IMR-90 (cell line): Measurements from ENCODE around the gene ASTE1. TPM values are rescaled to one million over a fixed set of nuclear protein-coding genes. Genes with fewer than 3 reads are reported as not detected.

ENCODE experiments used
- ATAC-seq: fragments of 200-7000 bp; cut with Tn5 transposase; 2 replicates; pipeline ENCODE4 v1.9.1; 2020; ENCODE audit warnings: low read depth, mild to moderate bottlenecking, moderate library complexity
- BruUV-seq: library from RNA; stranded (reverse); fragments of 400-500 nt; replicated peaks from 2 replicates; lab custom pipeline; 2021; lab: Mats Ljungman, UMichigan
- CTCF ChIA-PET: fragments of 300-600 bp; formaldehyde crosslinking; extraction: SDS; loops from one replicate; lab custom pipeline; 2021; ENCODE audit warnings: antibody characterized with exemption; lab: Yijun Ruan, JAX
- POLR2A ChIA-PET: fragments of 300-600 bp; sonication (Branson Sonifier 250); formaldehyde crosslinking; loops from one replicate; lab custom pipeline; 2022; ENCODE audit warnings: antibody characterized with exemption; ENCODE audit not compliant: unreplicated experiment; lab: Charles Lee
- DNase-seq: peaks from one replicate; pipeline ENCODE4 v3.0.0; 2013
- H2AFZ ChIP-seq: replicated peaks from 2 replicates; pipeline ENCODE3; 2013; ENCODE audit warnings: low read length, mild to moderate bottlenecking; ENCODE audit not compliant: poor library complexity
- H2AK5ac ChIP-seq: 2 replicates; pipeline ENCODE4 v1.6.1; 2013; ENCODE audit warnings: low read depth, low read length, inconsistent platforms
- H2AK9ac ChIP-seq: replicated peaks from 2 replicates; pipeline ENCODE3; 2013; ENCODE audit warnings: mild to moderate bottlenecking, low read depth, low read length, moderate library complexity; ENCODE audit not compliant: poor library complexity
- H2BK120ac ChIP-seq: 2 replicates; pipeline ENCODE4 v1.6.1; 2013; ENCODE audit warnings: low read depth, low read length, inconsistent platforms
- H2BK15ac ChIP-seq: 3 replicates; pipeline ENCODE4 v1.6.1; 2013; ENCODE audit warnings: low read depth, low read length, inconsistent platforms
- H2BK20ac ChIP-seq: 2 replicates; pipeline ENCODE4 v1.6.1; 2013; ENCODE audit warnings: low read depth, mild to moderate bottlenecking, inconsistent platforms, low read length, moderate library complexity
- H2BK5ac ChIP-seq: 2 replicates; pipeline ENCODE4 v1.6.1; 2013; ENCODE audit warnings: mild to moderate bottlenecking, low read depth, low read length, inconsistent platforms; ENCODE audit not compliant: poor library complexity, severe bottlenecking
- H3K14ac ChIP-seq: replicated peaks from 2 replicates; pipeline ENCODE4 v1.6.1; 2013; ENCODE audit warnings: low read depth, low read length, inconsistent platforms
- H3K18ac ChIP-seq: 2 replicates; pipeline ENCODE4 v1.6.1; 2013; ENCODE audit warnings: low read depth, low read length, control low read depth
- H3K23ac ChIP-seq: 2 replicates; pipeline ENCODE4 v1.6.1; 2013; ENCODE audit warnings: low read depth, low read length, inconsistent platforms
- H3K27ac ChIP-seq: 2 replicates; pipeline ENCODE4 v1.5.1; 2013; ENCODE audit warnings: mild to moderate bottlenecking, control low read depth, low read length; ENCODE audit not compliant: insufficient read depth
- H3K27me3 ChIP-seq: 2 replicates; pipeline ENCODE4 v1.6.1; 2013; ENCODE audit warnings: low read length; ENCODE audit not compliant: control insufficient read depth, insufficient read depth
- H3K36me3 ChIP-seq: 2 replicates; pipeline ENCODE4 v1.6.1; 2013; ENCODE audit warnings: low read length, mixed read lengths; ENCODE audit not compliant: control insufficient read depth, insufficient read depth
- H3K4ac ChIP-seq: 2 replicates; pipeline ENCODE4 v1.6.1; 2013; ENCODE audit warnings: low read depth, low read length, inconsistent platforms
- H3K4me1 ChIP-seq: 2 replicates; pipeline ENCODE4 v1.6.1; 2013; ENCODE audit warnings: low read length, mixed read lengths; ENCODE audit not compliant: control insufficient read depth, insufficient read depth
- H3K4me2 ChIP-seq: 2 replicates; pipeline ENCODE4 v1.6.1; 2013; ENCODE audit warnings: low read depth, mild to moderate bottlenecking, control low read depth, low read length, moderate library complexity
- H3K4me3 ChIP-seq: 2 replicates; pipeline ENCODE4 v1.5.1; 2013; ENCODE audit warnings: low read depth, mild to moderate bottlenecking, control low read depth, low read length, moderate library complexity; ENCODE audit not compliant: insufficient read depth
- H3K56ac ChIP-seq: 2 replicates; pipeline ENCODE4 v1.6.1; 2013; ENCODE audit warnings: low read length, inconsistent platforms; ENCODE audit not compliant: insufficient read depth; ENCODE audit errors: extremely low read depth
- H3K79me1 ChIP-seq, 2 experiments: 2 replicates each; pipeline ENCODE4 v1.6.1; 2013; ENCODE audit warnings: low read length in 2 of 2, inconsistent platforms in 1 of 2, low read depth in 1 of 2
- H3K9ac ChIP-seq: 2 replicates; pipeline ENCODE4 v1.6.1; 2013; ENCODE audit warnings: low read depth, low read length, control low read depth
- H3K9me1 ChIP-seq: 2 replicates; pipeline ENCODE4 v1.6.1; 2013; ENCODE audit warnings: low read length, inconsistent platforms; ENCODE audit not compliant: insufficient read depth
- H3K9me3 ChIP-seq: 2 replicates; pipeline ENCODE4 v1.6.1; 2013; ENCODE audit warnings: low read length; ENCODE audit not compliant: control insufficient read depth, insufficient read depth
- H4K20me1 ChIP-seq: 2 replicates; pipeline ENCODE4 v1.6.1; 2013; ENCODE audit warnings: low read length, inconsistent platforms; ENCODE audit not compliant: insufficient read depth
- H4K5ac ChIP-seq: 2 replicates; pipeline ENCODE4 v1.6.1; 2013; ENCODE audit warnings: mild to moderate bottlenecking, low read depth, low read length, control low read depth
- H4K8ac ChIP-seq, 2 experiments: 2 replicates each; pipeline ENCODE4 v1.6.1; 2013; ENCODE audit warnings: low read depth in 2 of 2, low read length in 2 of 2, control low read depth in 1 of 2, inconsistent platforms in 1 of 2
- H4K91ac ChIP-seq: 2 replicates; pipeline ENCODE4 v1.6.1; 2013; ENCODE audit warnings: low read depth, low read length, inconsistent platforms; ENCODE audit not compliant: insufficient read depth
- RFX5 ChIP-seq: IDR thresholded peaks from 2 replicates; pipeline ENCODE4 v1.8.0; 2012; ENCODE audit warnings: low read depth, mild to moderate bottlenecking, low read length, moderate library complexity
- USF2 ChIP-seq: fragments of 150-350 bp; IDR thresholded peaks from 2 replicates; pipeline ENCODE4 v1.6.1; 2017; ENCODE audit warnings: mild to moderate bottlenecking, antibody characterized with exemption, low read length, low read depth
- WGBS, 2 experiments: methylation state at CpG; one replicate each; pipeline versions ENCODE4 v1.1.5 to v1.1.7; 2013; ENCODE audit warnings: missing lambda C conversion rate in 2 of 2; ENCODE audit not compliant: insufficient read length in 1 of 2; ENCODE audit errors: extremely low coverage in 2 of 2; 5-methylcytosine and 5-hydroxymethylcytosine counted together
- dilution Hi-C: fragments of 300-500 bp; cut with HindIII; formaldehyde crosslinking; loops from one replicate; pipeline ENCODE4 v1.14.3; 2018; ENCODE audit warnings: low sequenced_read_pairs; ENCODE audit not compliant: unreplicated experiment
- in situ Hi-C: fragments of 300-500 bp; cut with MboI; formaldehyde crosslinking; loops from 3 replicates; pipeline ENCODE4 v1.14.3; 2019; ENCODE audit warnings: low sequenced_read_pairs, inconsistent platforms, mixed read lengths
- intact Hi-C: fragments of 100-400 bp; cut with micrococcal nuclease; formaldehyde crosslinking; loops from 2 replicates; pipeline ENCODE4 v1.10.0; 2022
- polyA plus RNA-seq, 3 experiments: library from polyadenylated mRNA; depleted of rRNA; stranded (reverse); fragments of >200 nt; gene quantifications; 2 replicates each; pipeline ENCODE4 v1.2.3, GENCODE V29; 2012; ENCODE audit warnings: low replicate concordance in 1 of 3
- total RNA-seq: library from RNA; depleted of rRNA; stranded (reverse); fragments of >200 nt; gene quantifications from 2 replicates; pipeline ENCODE4 v1.2.3, GENCODE V29; 2012

ASTE1 gene
- total and polyA plus RNA-seq, 2 of the 4 experiments (the other 2 are of a cell fraction): 3.2 to 7.5 TPM

- no peaks in the 10 kb centered on the region for H3K9me3 ChIP-seq
- no peaks in the 10 kb centered on the region for H4K20me1 ChIP-seq
- POLR2A ChIA-PET: no interaction called here
- no peaks in the 10 kb centered on the region for H3K4me1 ChIP-seq
- no peak overlapping the region for H3K9ac ChIP-seq
- no peak overlapping the region for H2AK5ac ChIP-seq
- BruUV-seq: no TSS peak
- DNase-seq: peak; percentile 6
- CTCF ChIA-PET: no interaction called here
- no peak overlapping the region for H4K8ac ChIP-seq
- no peak overlapping the region for H2BK5ac ChIP-seq
- dilution Hi-C loops (no loop called here), in situ Hi-C loops (no loop called here), intact Hi-C loops (no loop called here)
- H3K9me1 ChIP-seq: no peaks in the 10 kb centered on the region
- H2AFZ ChIP-seq: no peak overlapping the region
- no peak overlapping the region for H3K4me3 ChIP-seq
- no peak overlapping the region for H2BK120ac ChIP-seq
- H3K79me1 ChIP-seq: no peaks in the 10 kb centered on the region
- H3K4ac ChIP-seq: no peak overlapping the region
- 60% methylated on average over 2 of the region's 2 CpGs; no CpG with 5 or more reads in 1 of the 2 experiments for WGBS, 2 experiments
- no peak overlapping the region for H2BK20ac ChIP-seq
- H3K14ac ChIP-seq: no peak overlapping the region
- ATAC-seq: no peak; the same call in 1 of the 2 replicates
- no peak overlapping the region for H3K56ac ChIP-seq
- no peak overlapping the region for H3K23ac ChIP-seq
- no peak overlapping the region for H3K4me2 ChIP-seq
- no peaks in the 10 kb centered on the region for H3K36me3 ChIP-seq
- H2BK15ac ChIP-seq: no peak overlapping the region
- no peak overlapping the region for H4K5ac ChIP-seq
- H3K27ac ChIP-seq: no peak overlapping the region
- no peaks in the 10 kb centered on the region for H3K27me3 ChIP-seq
- no peak overlapping the region for H3K18ac ChIP-seq
- no peak overlapping the region for H4K91ac ChIP-seq
- H2AK9ac ChIP-seq: no peak overlapping the region
- TF ChIP-seq RFX5 (no peak), USF2 (peak; percentile 36; the same call in 1 of the 2 replicates)
Measured at GRCh38 chr3:131072845-131073244, 46.2 kb upstream of the ASTE1 start.
